Mesodermal cell (in vitro differentiated cells): ENCODE results near the gene CDK2AP2.
"Not testable (repeated sequence)": the region's sequence is repeated elsewhere in the genome, so short reads cannot be mapped to it uniquely, and the experiment has no call there.

Experiments used
- H3K27ac ChIP-seq: 2 replicates; pipeline ENCODE4 v1.7.0; 2013; ENCODE audit warnings: mild to moderate bottlenecking, low read depth, low read length, moderate library complexity; ENCODE audit not compliant: severe bottlenecking
- H3K36me3 ChIP-seq: 2 replicates; pipeline ENCODE4 v1.7.1; 2013; ENCODE audit warnings: mild to moderate bottlenecking, low read length, moderate library complexity; ENCODE audit not compliant: control insufficient read depth, insufficient read depth
- H3K4me1 ChIP-seq: one replicate; pipeline ENCODE4 v1.7.1; 2013; ENCODE audit warnings: mild to moderate bottlenecking, low read length; ENCODE audit not compliant: insufficient read depth, control insufficient read depth, poor library complexity, severe bottlenecking
- H3K4me3 ChIP-seq: 2 replicates; pipeline ENCODE4 v1.7.0; 2013; ENCODE audit warnings: low read length, control low read depth, mild to moderate bottlenecking; ENCODE audit not compliant: insufficient read depth, poor library complexity, severe bottlenecking; ENCODE audit errors: extremely low read depth
- H3K9me3 ChIP-seq: 2 replicates; pipeline ENCODE4 v1.7.1; 2013; ENCODE audit warnings: mild to moderate bottlenecking, low read length, moderate library complexity; ENCODE audit not compliant: control insufficient read depth
- WGBS, 2 experiments: methylation state at CpG; one replicate each; pipeline ENCODE4 v1.1.5; 2013; ENCODE audit warnings: missing lambda C conversion rate in 2 of 2; ENCODE audit not compliant: insufficient coverage in 2 of 2; 5-methylcytosine and 5-hydroxymethylcytosine counted together

The CDK2AP2 gene

DNA sequence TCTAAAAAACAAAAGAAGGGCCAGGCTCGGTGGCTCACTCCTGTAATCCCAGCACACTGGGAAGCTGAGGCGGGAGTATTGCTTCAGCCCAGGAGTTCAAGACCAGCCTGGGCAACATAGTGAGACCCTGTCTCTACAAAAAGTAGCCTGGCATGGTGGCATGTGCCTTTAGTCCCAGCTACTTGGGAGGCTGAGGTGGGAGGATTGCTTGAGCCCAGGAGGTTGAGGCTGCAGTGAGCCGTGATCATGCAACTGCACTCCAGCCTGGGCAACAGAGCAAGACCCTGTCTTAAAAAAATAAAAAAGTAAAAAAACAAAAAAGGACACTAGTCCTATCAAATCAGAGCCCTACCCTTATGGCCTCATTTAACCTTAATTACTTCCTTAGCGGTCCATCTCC lies 3.6 kb upstream of the CDK2AP2 start:
- not testable (repeated sequence) for H3K27ac ChIP-seq, H3K36me3 ChIP-seq, H3K9me3 ChIP-seq, H3K4me3 ChIP-seq, H3K4me1 ChIP-seq
- WGBS, 2 experiments = 82 to 89% methylated on average over 3 to 4 of the region's 4 CpGs

DNA sequence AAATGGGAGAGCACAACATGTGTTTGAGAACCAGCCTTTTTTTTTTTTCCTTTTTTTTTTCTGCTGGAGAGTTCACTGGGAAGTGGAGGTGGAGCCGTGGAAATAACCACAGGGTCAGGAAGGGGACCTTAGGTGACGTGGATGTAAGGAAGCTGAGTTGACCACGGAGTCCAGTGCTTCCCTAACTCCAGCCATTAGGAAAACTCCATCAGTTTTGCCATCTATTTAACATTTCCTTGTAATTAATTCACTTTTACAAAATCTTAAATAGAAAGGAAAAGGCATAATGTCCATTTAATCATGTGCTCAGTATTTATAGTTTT lies 2.0 kb upstream of the CDK2AP2 start:
- H3K4me1 ChIP-seq = peaks cover 17% of the 10 kb centered on the region
- H3K9me3 ChIP-seq = no peaks in the 10 kb centered on the region
- H3K36me3 ChIP-seq = no peaks in the 10 kb centered on the region
- no CpG with 5 or more reads among the region's 3 CpGs for WGBS, 2 experiments
- no peak overlapping the region for H3K27ac ChIP-seq
- no peak overlapping the region for H3K4me3 ChIP-seq

DNA sequence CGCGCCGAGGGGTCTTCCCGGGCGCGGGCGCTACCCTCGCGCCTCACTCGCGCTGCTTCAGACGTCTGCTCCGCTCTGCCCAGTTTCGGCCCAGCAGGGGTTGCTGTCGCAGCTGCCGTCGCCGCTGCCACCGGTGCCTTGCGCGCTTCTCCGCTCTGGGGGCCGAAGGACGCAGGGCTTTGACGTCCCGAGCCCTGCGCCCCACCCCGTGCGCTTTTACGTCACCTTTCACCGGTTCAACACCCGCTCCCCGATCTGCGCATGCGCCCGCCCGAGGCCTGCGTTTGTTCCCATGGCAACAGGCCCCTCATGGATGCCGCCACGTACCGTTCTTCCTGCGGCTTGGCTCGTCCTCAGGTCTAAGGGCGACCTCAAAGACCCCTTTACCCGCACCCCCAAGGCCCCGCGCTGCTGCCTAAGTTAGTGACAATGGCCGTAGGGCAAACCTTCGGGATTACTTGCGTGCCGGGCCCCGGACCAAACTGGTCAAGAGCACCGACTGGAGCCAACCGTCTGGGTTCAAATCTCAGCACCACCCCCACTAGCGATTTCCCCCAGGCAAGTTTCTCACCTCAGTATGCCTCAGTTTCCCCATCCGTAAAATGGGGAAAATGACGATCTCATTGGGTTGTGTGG lies 642 bp upstream of the CDK2AP2 start:
- 0 to 1% methylated on average over 26 to 49 of the region's 57 CpGs for WGBS, 2 experiments
- Histone ChIP-seq H3K4me1 (peaks cover 21% of the 10 kb centered on the region), H3K9me3 (no peaks in the 10 kb centered on the region), H3K4me3 (peak overlapping the region; percentile 64), H3K27ac (peak overlapping the region; percentile 98), H3K36me3 (no peaks in the 10 kb centered on the region)

DNA sequence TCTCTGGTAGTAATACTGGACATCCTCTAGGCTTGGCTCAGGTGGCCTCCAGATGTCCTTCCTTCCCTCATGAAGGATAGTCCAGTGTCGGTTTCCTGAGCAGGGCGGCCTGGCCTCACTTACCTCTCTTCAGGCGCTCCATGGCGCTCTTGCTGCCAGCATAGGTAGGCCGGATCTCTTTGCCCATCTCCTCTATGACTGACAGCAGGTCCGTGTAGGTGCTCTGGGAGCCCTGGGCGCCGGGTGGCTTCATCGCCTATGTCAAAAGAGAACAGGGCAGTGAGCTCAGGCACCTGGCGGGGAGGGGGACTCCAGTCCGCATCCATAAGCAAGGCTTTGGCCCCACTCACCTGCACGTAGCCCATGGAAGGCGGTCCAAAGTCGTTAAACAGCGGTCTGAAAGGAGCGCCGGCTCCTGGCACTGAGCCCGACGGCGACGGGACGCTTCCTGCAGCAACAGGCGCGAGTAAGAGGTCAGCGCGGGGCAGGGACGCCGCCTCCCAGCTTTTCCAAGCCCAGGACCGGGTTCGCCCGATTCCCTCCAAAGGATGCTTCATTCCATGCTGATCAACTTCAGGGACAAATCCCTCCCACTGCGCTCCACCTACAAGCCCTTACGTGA lies 609 bp downstream of the CDK2AP2 start:
- Histone ChIP-seq H3K4me1 (peaks cover 24% of the 10 kb centered on the region), H3K36me3 (peaks cover 6% of the 10 kb centered on the region), H3K9me3 (no peaks in the 10 kb centered on the region), H3K4me3 (peak overlapping the region; percentile 64), H3K27ac (peak overlapping the region; percentile 98)
- 25 to 30% methylated on average over 33 of the region's 33 CpGs for WGBS, 2 experiments

DNA sequence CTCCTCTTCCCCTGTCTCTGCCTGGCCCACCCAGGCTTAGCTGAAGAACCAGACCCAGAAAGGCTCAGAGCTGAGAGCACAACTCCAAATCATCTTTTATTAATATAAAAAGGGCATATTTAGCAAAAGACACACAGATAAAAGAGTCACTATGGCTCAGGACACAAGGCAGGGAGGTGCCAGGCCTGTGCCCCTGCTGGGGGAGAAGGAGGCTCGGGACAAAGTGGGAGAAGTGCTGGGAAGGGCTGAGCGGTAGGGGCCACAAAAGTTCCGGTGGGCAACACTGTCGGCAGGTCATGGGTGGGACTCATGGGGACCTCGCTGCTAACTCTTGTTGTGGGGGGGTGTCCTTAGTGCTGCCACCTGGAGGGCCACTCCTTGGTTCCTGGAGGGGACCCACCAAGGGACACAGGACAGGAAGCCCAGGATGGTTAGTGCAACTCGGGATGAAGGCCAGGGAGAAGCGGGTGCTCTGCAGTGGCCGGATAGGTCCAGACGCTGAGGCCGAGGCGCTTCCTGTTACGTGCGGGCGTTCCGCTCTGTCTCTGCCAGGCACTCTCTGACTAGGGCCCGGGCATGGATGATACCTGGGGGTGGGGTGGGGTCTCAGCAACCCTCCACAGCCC lies 1.4 kb downstream of the CDK2AP2 start:
- Histone ChIP-seq H3K4me3 (peak overlapping the region; percentile 64), H3K27ac (no peak overlapping the region), H3K9me3 (no peaks in the 10 kb centered on the region), H3K36me3 (peaks cover 13% of the 10 kb centered on the region), H3K4me1 (peaks cover 24% of the 10 kb centered on the region)
- 93% methylated on average over 5 to 12 of the region's 16 CpGs for WGBS, 2 experiments

DNA sequence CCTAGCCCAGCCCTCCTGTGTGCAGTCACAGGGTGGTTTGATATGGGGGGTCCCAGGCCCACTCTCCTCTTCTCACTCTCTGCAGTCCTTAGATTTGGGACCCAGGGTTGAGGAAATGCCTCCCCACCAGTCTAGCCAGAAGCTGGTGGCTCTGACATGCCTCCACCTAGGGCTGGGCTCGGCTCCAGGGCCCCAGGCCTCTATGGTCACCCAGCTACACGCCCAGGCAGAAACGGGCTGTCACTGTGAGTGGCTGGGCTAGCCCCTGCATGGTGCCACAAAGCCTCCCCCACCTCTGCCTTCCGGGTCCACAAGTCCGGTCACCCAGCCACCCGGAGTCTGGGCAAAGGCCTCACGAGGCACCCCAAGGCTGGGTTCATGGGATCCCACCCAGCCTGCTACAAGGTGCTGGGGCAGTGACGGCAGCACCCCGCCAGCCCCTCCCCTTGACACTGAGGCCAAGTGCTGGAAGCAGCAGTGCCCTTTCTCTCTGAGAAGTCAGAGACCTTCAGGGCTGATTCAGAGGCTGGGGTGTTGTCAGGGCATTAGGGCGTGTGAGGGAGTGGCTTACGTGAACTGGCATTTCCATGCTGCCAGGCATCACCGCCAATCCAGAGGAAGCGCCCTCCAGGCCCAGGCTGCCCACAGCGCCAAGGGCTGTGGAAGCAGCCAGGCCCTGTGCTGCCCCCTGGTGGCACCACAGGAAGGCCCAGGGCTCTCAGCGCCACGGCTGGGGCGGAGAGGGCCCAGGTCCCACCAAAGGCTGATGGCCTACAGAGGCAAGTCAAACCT lies 2.2 kb downstream of the CDK2AP2 start:
- 41% methylated on average over 8 to 16 of the region's 17 CpGs for WGBS, 2 experiments
- Histone ChIP-seq H3K27ac (peak overlapping the region; percentile 73), H3K4me3 (peak overlapping the region; percentile 81)

DNA sequence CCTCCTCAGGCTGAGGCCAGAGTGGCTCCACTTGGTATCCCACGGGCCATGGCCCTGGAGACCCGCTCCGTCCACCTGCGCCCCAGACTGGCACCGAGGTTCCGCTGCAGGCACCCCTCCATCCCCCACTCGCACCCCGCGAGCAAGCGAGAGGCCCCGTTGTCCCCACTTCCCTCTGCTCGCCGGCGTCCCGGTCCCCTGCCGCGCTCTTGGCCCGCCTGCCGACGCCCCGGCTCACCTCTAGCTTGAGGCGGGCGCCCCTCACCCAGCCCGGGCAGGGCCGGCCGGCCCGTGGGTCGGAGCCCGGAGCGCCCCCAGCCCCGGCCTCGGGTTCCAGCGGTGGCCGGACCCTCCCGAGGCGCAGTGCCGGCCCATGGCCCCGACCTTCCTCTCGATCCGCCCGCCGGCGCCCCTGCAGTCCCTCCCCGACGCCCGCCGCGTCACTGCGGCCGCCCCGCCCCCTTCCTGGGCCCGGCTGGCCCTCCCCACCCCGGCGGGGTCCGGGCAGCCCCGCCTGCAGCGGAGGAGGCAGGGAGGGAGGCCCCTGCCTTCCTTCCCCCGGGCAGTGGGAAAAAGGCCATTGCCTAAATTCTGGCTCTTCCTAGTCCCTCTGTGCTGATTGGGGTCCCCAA lies 2.9 kb downstream of the CDK2AP2 start, which contains the start of gene PITPNM1:
PITPNM1 (minus strand) TSS at position 414 of the 632 bp plus-strand sequence. CDS start 1,183 bp downstream, outside the sequence.
- Histone ChIP-seq H3K4me1 (peaks cover 24% of the 10 kb centered on the region), H3K36me3 (peaks cover 27% of the 10 kb centered on the region), H3K9me3 (no peaks in the 10 kb centered on the region), H3K27ac (peak within 1 kb of the TSS; percentile 73), H3K4me3 (peak within 1 kb of the TSS; percentile 81)
- WGBS, 2 experiments = 0% methylated on average over 31 to 55 of the region's 58 CpGs

More for the DNA sequence above, 2.2 kb downstream of the CDK2AP2 start:
- Histone ChIP-seq H3K4me1 (peaks cover 24% of the 10 kb centered on the region), H3K9me3 (no peaks in the 10 kb centered on the region), H3K36me3 (peaks cover 20% of the 10 kb centered on the region)

DNA sequence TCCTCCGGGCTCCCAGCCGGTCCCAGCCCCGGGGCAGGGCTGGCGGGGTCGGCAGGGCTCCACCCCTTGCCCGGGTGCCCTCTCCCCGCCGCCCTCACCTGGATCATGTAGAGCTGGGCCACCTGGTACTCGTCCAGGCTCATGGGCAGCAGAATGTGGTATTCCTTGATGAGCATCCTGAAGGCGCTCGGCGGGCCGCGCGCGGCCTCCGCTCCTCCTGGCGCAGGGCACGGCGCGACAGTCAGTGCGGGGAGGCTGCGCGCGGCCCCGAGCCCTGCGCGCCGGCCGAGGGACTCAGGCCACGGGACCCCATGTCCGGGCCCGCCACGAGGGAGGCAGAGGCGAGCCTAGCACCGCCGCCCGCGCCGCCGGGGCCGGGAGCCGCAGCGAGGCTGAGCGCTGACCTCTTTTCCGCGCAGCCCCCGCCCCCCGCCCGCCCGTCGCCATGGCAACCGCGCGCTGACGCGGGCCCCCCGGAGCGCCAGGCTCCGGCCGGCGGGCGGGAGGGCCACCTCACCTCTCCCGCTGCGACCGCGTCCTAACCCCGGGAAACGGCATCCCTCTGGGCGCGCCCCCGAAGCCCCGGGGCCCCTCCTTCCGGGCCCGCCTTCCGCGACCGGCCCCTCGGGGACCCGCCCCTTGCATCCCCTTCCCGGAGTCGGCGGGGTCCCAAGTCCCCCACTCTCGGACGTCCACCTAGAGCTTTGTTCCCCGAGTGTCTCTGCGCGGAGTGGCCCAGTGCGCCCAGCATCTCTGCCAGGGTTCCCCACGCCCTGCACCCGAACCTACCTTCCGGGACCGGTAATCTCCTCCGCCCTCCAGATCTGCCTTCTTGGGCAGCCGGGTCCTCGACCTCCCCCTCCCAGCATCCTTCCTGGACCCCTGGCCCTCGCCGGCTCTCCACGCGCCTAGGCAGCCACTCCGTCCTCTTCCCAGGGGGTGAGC lies 3.7 kb downstream of the CDK2AP2 start:
- H3K9me3 ChIP-seq = no peaks in the 10 kb centered on the region
- peak overlapping the region; percentile 81 for H3K4me3 ChIP-seq
- H3K4me1 ChIP-seq = peaks cover 24% of the 10 kb centered on the region
- peak overlapping the region; percentile 57 for H3K27ac ChIP-seq
- peaks cover 34% of the 10 kb centered on the region for H3K36me3 ChIP-seq
- WGBS, 2 experiments = 1% methylated on average over 52 to 95 of the region's 101 CpGs

DNA sequence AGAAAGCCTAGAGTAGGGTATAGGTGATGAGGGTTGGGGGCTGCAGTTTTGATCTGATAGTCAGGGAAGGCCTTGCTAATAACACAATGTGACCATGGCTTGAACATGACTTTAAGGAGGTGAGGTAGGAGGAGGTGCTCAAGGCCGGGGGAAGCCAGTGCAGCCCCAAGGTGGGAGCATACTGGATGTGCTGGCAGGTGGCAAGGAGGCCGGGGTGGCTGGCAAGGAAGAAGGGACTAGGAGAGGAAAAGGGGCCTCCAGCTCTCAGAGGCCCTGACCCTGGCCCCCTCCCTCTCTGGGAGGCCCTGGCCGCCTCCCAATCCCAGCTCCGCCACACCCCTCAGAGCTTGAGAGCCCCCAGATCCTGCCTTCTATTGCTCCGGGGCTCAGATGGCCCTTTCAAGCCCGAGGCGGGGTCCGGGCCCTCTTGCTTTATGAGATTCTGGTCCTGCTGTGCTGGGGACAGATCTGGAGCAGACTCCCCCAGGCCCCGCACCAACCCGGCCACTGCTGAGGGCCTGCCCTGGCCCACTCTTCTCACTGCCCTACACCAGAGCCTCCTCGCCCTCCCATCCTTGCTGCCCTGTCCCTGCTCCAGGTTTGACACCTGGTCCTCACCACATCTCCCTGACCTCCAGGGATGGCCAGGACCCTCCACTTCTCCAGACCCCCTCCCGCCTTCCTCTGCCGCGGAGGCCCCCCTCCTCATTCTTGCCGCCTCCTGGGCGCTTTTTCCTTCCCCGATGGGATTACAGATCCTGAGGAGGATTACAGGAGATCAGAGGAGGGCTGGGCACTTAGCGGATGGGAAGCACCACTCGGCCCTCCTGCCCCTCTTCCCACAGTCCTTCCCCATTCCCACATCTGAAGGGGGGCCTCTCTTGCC lies 4.6 kb downstream of the CDK2AP2 start:
- 80 to 84% methylated on average over 13 of the region's 19 CpGs for WGBS, 2 experiments
- H3K9me3 ChIP-seq = no peaks in the 10 kb centered on the region
- no peak overlapping the region for H3K27ac ChIP-seq
- peaks cover 35% of the 10 kb centered on the region for H3K36me3 ChIP-seq
- H3K4me1 ChIP-seq = peaks cover 24% of the 10 kb centered on the region
- peak overlapping the region; percentile 81 for H3K4me3 ChIP-seq
